Measurements from ENCODE around the gene KCNK4.

DNA sequence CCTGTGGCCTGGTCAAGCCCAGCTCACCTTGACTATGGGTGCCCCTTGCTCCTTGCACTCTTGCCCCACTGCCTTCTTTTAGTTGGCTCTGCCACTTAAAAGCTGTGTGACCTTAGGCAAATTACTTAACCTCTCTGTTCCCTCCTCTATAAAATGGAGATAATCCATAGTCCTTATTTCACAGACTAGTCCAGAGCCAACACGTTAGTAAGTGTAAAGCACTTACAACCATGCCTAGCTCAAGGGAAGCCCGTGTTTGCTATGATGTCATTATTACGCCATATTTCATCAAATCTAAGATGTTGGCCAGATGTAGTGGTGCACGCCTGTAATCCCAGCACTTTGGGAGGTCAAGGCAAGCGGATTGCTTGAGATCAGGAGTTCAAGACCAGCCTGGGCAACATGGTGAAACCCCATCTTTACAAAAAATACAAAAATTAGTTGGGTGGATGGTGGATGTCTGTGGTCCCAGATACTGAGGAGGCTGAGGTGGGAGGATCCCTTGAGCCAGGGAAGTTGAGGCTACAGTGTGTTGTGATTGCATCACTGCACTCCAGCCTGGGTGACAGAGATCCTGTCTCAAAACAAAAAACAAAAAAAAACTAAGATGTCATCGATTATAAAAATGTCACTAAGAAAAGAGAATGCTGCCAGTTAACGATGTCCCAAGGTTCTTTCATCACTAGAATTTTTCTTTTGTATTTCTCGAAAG is 46.6 kb downstream of the KCNK4 start:
- TF ChIP-seq POLR2A (IDR thresholded peaks at IDR 0.05) (no peak), CTCF (IDR thresholded peaks at IDR 0.05) (no peak)
